Erythroblast (primary cell): Measurements from ENCODE around the gene TMEM238.

Experiments
- GATA1 ChIP-seq: IDR thresholded peaks from 2 replicates; pipeline ENCODE4 v1.6.1; 2011; ENCODE audit warnings: low read depth, mild to moderate bottlenecking, control low read depth, low read length, moderate library complexity
- POLR2A ChIP-seq: IDR thresholded peaks from 2 replicates; pipeline ENCODE4 v1.6.1; 2011; ENCODE audit warnings: mild to moderate bottlenecking, low read length

DNA sequence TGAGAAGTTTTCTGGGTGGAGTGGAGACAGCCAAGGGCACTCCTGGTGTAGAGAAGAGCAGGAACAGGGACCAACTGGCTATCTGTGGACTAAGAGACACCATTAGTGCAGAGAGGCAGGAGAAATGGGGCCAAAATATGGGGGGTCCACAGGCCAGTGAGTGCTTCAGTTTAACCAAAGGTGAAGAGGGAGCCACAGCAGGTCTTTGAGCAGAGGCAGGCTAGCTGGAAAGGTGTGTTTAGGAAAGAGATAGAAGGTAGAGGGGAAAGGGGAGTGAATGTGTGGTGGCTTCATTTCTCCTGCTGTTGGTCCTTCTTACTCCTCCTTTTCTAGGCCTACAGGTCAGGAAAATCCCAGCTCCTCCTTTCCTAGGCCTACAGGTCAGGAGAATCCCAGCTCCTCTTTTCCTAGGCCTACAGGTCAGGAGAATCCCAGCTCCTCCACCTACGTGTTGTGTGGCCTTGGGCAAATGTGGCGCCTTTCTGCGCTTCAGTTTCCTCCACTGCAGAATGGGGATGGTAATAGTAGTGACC is 1.5 kb downstream of the TMEM238 start:
- TF ChIP-seq POLR2A (no peak), GATA1 (no peak)
